SU-DHL-6 (cell line): Measurements from ENCODE around the gene FBXO28.

Source experiments
- H2AFZ ChIP-seq: fragments of 200-600 bp; sonication (generic); 2 replicates; pipeline ENCODE4 v1.6.1; 2014; ENCODE audit warnings: low read depth, mild to moderate bottlenecking, moderate library complexity, mixed read lengths, antibody characterized with exemption, low read length; ENCODE audit not compliant: severe bottlenecking
- H3F3A ChIP-seq: fragments of 200-600 bp; shearing (Covaris generic); 2 replicates; pipeline ENCODE4 v1.6.0; 2016; ENCODE audit warnings: antibody characterized with exemption, mild to moderate bottlenecking; ENCODE audit not compliant: insufficient read depth
- H3K27ac ChIP-seq: fragments of 200-600 bp; sonication (generic); 2 replicates; pipeline ENCODE4 v1.5.1; 2016; ENCODE audit warnings: low read depth, mild to moderate bottlenecking, low read length, moderate library complexity, mixed read lengths
- H3K27me3 ChIP-seq: fragments of 200-600 bp; sonication (generic), shearing (Covaris generic); 2 replicates; pipeline ENCODE4 v1.6.0; 2014; ENCODE audit warnings: mild to moderate bottlenecking, low read length
- H3K36me3 ChIP-seq: fragments of 200-600 bp; sonication (generic); 2 replicates; pipeline ENCODE4 v1.6.1; 2014; ENCODE audit warnings: mild to moderate bottlenecking, low read length, mixed read lengths
- H3K4me2 ChIP-seq: fragments of 300-600, 200-600 bp; shearing (Covaris generic), sonication (generic); 2 replicates; pipeline ENCODE4 v1.6.0; 2014; ENCODE audit warnings: low read length, low read depth, mild to moderate bottlenecking; ENCODE audit not compliant: poor library complexity, severe bottlenecking
- H3K4me3 ChIP-seq: fragments of 200-600 bp; sonication (generic); 2 replicates; pipeline ENCODE4 v1.5.1; 2014; ENCODE audit warnings: antibody characterized with exemption, low read length, mild to moderate bottlenecking, mixed read lengths; ENCODE audit not compliant: insufficient read depth, poor library complexity, severe bottlenecking
- H3K79me2 ChIP-seq: fragments of 200-600 bp; sonication (generic); 2 replicates; pipeline ENCODE4 v1.6.1; 2014; ENCODE audit warnings: mild to moderate bottlenecking, low read length, moderate library complexity; ENCODE audit not compliant: insufficient read depth
- H3K9ac ChIP-seq: fragments of 200-600 bp; sonication (generic); 2 replicates; pipeline ENCODE4 v1.7.0; 2014; ENCODE audit warnings: mild to moderate bottlenecking, low read length
- H3K9me2 ChIP-seq: fragments of 200-600 bp; sonication (generic); replicated peaks from 2 replicates; pipeline ENCODE4 v1.6.1; 2014; ENCODE audit warnings: low read length; ENCODE audit not compliant: insufficient read depth
- H3K9me3 ChIP-seq: fragments of 200-600 bp; sonication (generic); 2 replicates; pipeline ENCODE4 v1.6.1; 2014; ENCODE audit warnings: low read length, mixed read lengths; ENCODE audit not compliant: insufficient read depth
- H4K20me1 ChIP-seq: fragments of 200-600 bp; sonication (generic); 2 replicates; pipeline ENCODE4 v1.6.1; 2014; ENCODE audit warnings: low read depth, mild to moderate bottlenecking, antibody characterized with exemption, low read length, moderate library complexity, mixed read lengths
- CTCF ChIP-seq: fragments of 200-600 bp; sonication (generic); IDR thresholded peaks from one replicate; pipeline ENCODE4 v1.5.1; 2017; ENCODE audit warnings: antibody characterized with exemption, mild to moderate bottlenecking, low read length, moderate library complexity; ENCODE audit not compliant: insufficient read depth, poor library complexity, severe bottlenecking
- EZH2phosphoT487 ChIP-seq: fragments of 200-600 bp; sonication (generic), shearing (Covaris generic); conservative IDR thresholded peaks from 2 replicates; pipeline ENCODE4 v1.6.1; 2018; ENCODE audit warnings: mild to moderate bottlenecking, antibody characterized with exemption, low read length, moderate library complexity, mixed read lengths

Gene FBXO28

GRCh38 chr1:224133741-224134299, 19.9 kb downstream of the FBXO28 start:
- Histone ChIP-seq H3F3A (no peaks in the 10 kb centered on the region), H2AFZ (no peak overlapping the region), H3K9me2 (no peaks in the 10 kb centered on the region), H3K4me2 (no peak overlapping the region), H3K27me3 (no peaks in the 10 kb centered on the region), H3K9ac (no peak overlapping the region), H3K36me3 (peaks cover 30% of the 10 kb centered on the region), H3K4me3 (no peak overlapping the region), H3K79me2 (peaks cover 5% of the 10 kb centered on the region; the same call in 1 of the 2 replicates), H3K9me3 (no peaks in the 10 kb centered on the region), H4K20me1 (no peaks in the 10 kb centered on the region), H3K27ac (no peak overlapping the region)
- TF ChIP-seq CTCF (no peak), EZH2phosphoT487 (no peak)

GRCh38 chr1:224137518-224137917, 23.6 kb downstream of the FBXO28 start:
- Histone ChIP-seq H3K9ac (no peak overlapping the region), H3K4me3 (no peak overlapping the region), H3K27ac (no peak overlapping the region), H2AFZ (no peak overlapping the region), H3K4me2 (no peak overlapping the region), H3K36me3 (peaks cover 14% of the 10 kb centered on the region; the same call in 1 of the 2 replicates), H3K79me2 (no peaks in the 10 kb centered on the region), H3F3A (no peaks in the 10 kb centered on the region), H3K9me2 (no peaks in the 10 kb centered on the region), H3K27me3 (no peaks in the 10 kb centered on the region), H3K9me3 (no peaks in the 10 kb centered on the region), H4K20me1 (no peaks in the 10 kb centered on the region)
- TF ChIP-seq EZH2phosphoT487 (no peak), CTCF (no peak)

GRCh38 chr1:224138198-224138597, 24.3 kb downstream of the FBXO28 start:
- TF ChIP-seq EZH2phosphoT487 (no peak), CTCF (no peak)
- H3K4me2 ChIP-seq: no peak overlapping the region
- no peaks in the 10 kb centered on the region for H4K20me1 ChIP-seq
- no peaks in the 10 kb centered on the region for H3K79me2 ChIP-seq
- no peaks in the 10 kb centered on the region for H3K27me3 ChIP-seq
- no peak overlapping the region for H3K4me3 ChIP-seq
- peaks cover 11% of the 10 kb centered on the region; the same call in 1 of the 2 replicates for H3K36me3 ChIP-seq
- no peak overlapping the region for H3K9ac ChIP-seq
- no peaks in the 10 kb centered on the region for H3F3A ChIP-seq
- H2AFZ ChIP-seq: no peak overlapping the region
- no peaks in the 10 kb centered on the region for H3K9me3 ChIP-seq
- H3K27ac ChIP-seq: no peak overlapping the region
- no peaks in the 10 kb centered on the region for H3K9me2 ChIP-seq
